ENCODE measurements around the gene LHX5. TPM values are rescaled to one million over a fixed set of nuclear protein-coding genes. Genes with fewer than 3 reads are reported as not detected.
"Not testable (repeated sequence)": the region's sequence is repeated elsewhere in the genome, so short reads cannot be mapped to it uniquely, and the experiment has no call there.

The LHX5 gene
- total RNA-seq, result not detected

- DNase-seq (ENCODE audit: low read depth in 2 of 3, low spot score in 2 of 3), result no peak
Measured at GRCh38 chr12:113471619-113472171, at the start of gene LHX5. Gene LHX5, minus strand, starts transcription at chr12:113471871. Its CDS starts 373 bp downstream, at chr12:113471498.

- DNase-seq (ENCODE audit: low read depth in 2 of 3, low spot score in 2 of 3), result no peak
Measured at GRCh38 chr12:113519464-113520307, 48.0 kb upstream of the LHX5 start.

GRCh38 chr12:113515082-113515856 lies 43.6 kb upstream of the LHX5 start:
- DNase-seq (ENCODE audit: low read depth in 2 of 3, low spot score in 2 of 3), result no peak

- no peak for DNase-seq (ENCODE audit: low read depth in 2 of 3, low spot score in 2 of 3)
Measured at GRCh38 chr12:113514602-113515001, 42.9 kb upstream of the LHX5 start.

- DNase-seq (ENCODE audit: low read depth in 2 of 3, low spot score in 2 of 3), result no peak
Measured at GRCh38 chr12:113512568-113512967, 40.9 kb upstream of the LHX5 start.

GRCh38 chr12:113506867-113507266 lies 35.2 kb upstream of the LHX5 start:
- no peak for DNase-seq (ENCODE audit: low read depth in 2 of 3, low spot score in 2 of 3)

- DNase-seq (ENCODE audit: low read depth in 2 of 3, low spot score in 2 of 3), result no peak
Measured at GRCh38 chr12:113505941-113506340, 34.3 kb upstream of the LHX5 start.

GRCh38 chr12:113504917-113505316 lies 33.2 kb upstream of the LHX5 start:
- DNase-seq (ENCODE audit: low read depth in 2 of 3, low spot score in 2 of 3), result no peak

GRCh38 chr12:113500782-113501311 lies 29.2 kb upstream of the LHX5 start:
- no peak for DNase-seq (ENCODE audit: low read depth in 2 of 3, low spot score in 2 of 3)

GRCh38 chr12:113500306-113500675 lies 28.6 kb upstream of the LHX5 start:
- no peak for DNase-seq (ENCODE audit: low read depth in 2 of 3, low spot score in 2 of 3)

- DNase-seq (ENCODE audit: low read depth in 2 of 3, low spot score in 2 of 3), result no peak
Measured at GRCh38 chr12:113498490-113498889, 26.8 kb upstream of the LHX5 start.

- DNase-seq (ENCODE audit: low read depth in 2 of 3, low spot score in 2 of 3), result no peak
Measured at GRCh38 chr12:113497693-113498092, 26.0 kb upstream of the LHX5 start.

GRCh38 chr12:113495941-113496340 lies 24.3 kb upstream of the LHX5 start:
- not testable (repeated sequence) for DNase-seq (ENCODE audit: low read depth in 2 of 3, low spot score in 2 of 3)

- DNase-seq (ENCODE audit: low read depth in 2 of 3, low spot score in 2 of 3), result no peak
Measured at GRCh38 chr12:113488322-113488721, 16.7 kb upstream of the LHX5 start.

- no peak for DNase-seq (ENCODE audit: low read depth in 2 of 3, low spot score in 2 of 3)
Measured at GRCh38 chr12:113486722-113487121, 15.1 kb upstream of the LHX5 start.

GRCh38 chr12:113485330-113485729 lies 13.7 kb upstream of the LHX5 start:
- no peak for DNase-seq (ENCODE audit: low read depth in 2 of 3, low spot score in 2 of 3)

- DNase-seq (ENCODE audit: low read depth in 2 of 3, low spot score in 2 of 3), result no peak
Measured at GRCh38 chr12:113482334-113482733, 10.7 kb upstream of the LHX5 start.

GRCh38 chr12:113480336-113480971 lies 8.8 kb upstream of the LHX5 start:
- DNase-seq (ENCODE audit: low read depth in 2 of 3, low spot score in 2 of 3), result no peak

- DNase-seq (ENCODE audit: low read depth in 2 of 3, low spot score in 2 of 3), result peak in 2 of 3 donors; percentile 59 to 72
Measured at GRCh38 chr12:113479590-113480335, 8.1 kb upstream of the LHX5 start.

- DNase-seq (ENCODE audit: low read depth in 2 of 3, low spot score in 2 of 3), result no peak
Measured at GRCh38 chr12:113479216-113479589, 7.5 kb upstream of the LHX5 start.

Measured in hematopoietic multipotent progenitor cell (in vitro differentiated cells).